ENCODE measurements around the gene PPP3R1.

Gene PPP3R1

DNA sequence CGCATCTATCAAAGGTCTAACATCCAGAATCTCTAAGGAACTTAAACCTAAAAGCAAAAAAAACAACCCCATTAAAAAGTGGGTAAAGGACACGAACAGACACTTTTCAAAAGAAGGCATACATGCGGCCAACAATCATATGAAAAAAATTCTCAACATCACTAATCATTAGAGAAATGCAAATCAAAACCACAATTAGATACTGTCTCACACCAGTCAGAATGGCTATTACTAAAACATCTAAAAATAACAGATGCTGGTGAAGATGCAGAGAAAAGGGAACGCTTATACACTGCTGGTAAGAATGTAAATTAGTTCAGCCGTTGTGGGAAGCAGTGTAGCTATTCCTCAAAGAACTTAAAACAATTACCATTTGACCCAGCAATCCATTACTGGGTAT lies 38.0 kb downstream of the PPP3R1 start:
- no peak for TF ChIP-seq TAF1 (IDR thresholded peaks at IDR 0.05; ENCODE audit: borderline replicate concordance, insufficient read depth, low read length)

DNA sequence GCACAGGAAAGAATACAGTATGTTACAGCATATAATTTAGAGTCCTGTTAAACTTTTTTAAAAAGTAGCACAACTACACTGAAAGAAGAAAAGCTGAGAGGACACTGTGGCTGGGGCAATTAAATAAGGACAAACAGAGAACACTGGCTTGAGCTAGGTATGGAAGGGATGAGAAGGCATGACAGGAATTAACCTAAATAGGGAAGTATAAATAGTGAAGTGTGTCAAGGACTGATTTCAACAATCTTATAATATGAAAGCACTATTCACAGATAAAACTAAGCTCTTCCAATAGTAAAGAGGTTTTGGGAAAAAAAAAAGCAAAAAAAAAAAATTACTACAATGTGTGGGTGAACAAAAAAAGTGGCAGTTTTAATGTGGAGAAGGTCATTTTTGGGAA lies 45.5 kb downstream of the PPP3R1 start:
- TF ChIP-seq FOXP2 (optimal IDR thresholded peaks at IDR 0.05; ENCODE audit: borderline replicate concordance, extremely low read depth, extremely low read length, insufficient read depth): no peak
- TF ChIP-seq SIN3A (IDR thresholded peaks at IDR 0.05; ENCODE audit: borderline replicate concordance, insufficient read depth, low read length): no peak
- no peak for TF ChIP-seq TAF1 (IDR thresholded peaks at IDR 0.05; ENCODE audit: borderline replicate concordance, insufficient read depth, low read length)
- no peak for TF ChIP-seq POLR2AphosphoS5 (IDR thresholded peaks at IDR 0.05; ENCODE audit: low read depth, low read length)

GRCh38 chr2:68203587-68203986 lies 48.7 kb downstream of the PPP3R1 start:
- TF ChIP-seq SIN3A (IDR thresholded peaks at IDR 0.05; ENCODE audit: borderline replicate concordance, insufficient read depth, low read length) (no peak), TAF1 (IDR thresholded peaks at IDR 0.05; ENCODE audit: borderline replicate concordance, insufficient read depth, low read length) (no peak), POLR2AphosphoS5 (IDR thresholded peaks at IDR 0.05; ENCODE audit: low read depth, low read length) (no peak), FOXP2 (optimal IDR thresholded peaks at IDR 0.05; ENCODE audit: borderline replicate concordance, extremely low read depth, extremely low read length, insufficient read depth) (no peak), REST (IDR thresholded peaks at IDR 0.05; ENCODE audit: insufficient read depth in 1 of 2, low read depth in 2 of 2, low read length in 2 of 2) (no peak)

DNA sequence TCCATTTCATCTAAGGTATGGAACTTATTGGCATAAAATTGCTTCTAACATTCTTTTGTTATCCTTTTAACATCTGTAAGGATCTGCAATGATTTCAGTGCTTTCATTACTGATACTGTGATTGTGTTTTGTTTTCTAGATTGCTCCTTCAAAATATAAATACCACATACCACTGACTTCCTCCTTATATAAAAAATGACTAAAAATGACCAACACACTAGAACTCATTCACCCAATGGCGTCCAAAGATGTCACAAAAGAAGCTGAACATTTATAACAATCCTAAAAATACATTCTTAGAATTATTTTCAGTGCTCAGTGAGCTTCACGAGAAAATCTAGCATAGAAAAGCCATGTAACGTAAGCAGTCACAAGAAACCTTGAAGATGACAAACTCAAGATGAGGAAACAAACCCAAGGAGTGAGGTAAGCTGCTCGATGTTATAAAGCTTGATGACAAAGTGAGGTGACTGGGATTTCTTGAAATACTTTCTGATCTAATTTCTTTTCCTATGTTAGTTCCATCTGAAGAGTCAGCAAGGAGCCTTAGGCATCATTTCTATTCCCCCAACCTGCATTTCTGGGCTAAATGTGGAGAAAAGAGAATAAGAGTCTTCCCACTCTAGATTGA lies 52.1 kb downstream of the PPP3R1 start:
- TF ChIP-seq FOXP2 (optimal IDR thresholded peaks at IDR 0.05; ENCODE audit: borderline replicate concordance, extremely low read depth, extremely low read length, insufficient read depth) (no peak), SIN3A (IDR thresholded peaks at IDR 0.05; ENCODE audit: borderline replicate concordance, insufficient read depth, low read length) (no peak), REST (IDR thresholded peaks at IDR 0.05; ENCODE audit: insufficient read depth in 1 of 2, low read depth in 2 of 2, low read length in 2 of 2) (no peak), POLR2AphosphoS5 (IDR thresholded peaks at IDR 0.05; ENCODE audit: low read depth, low read length) (no peak), TAF1 (IDR thresholded peaks at IDR 0.05; ENCODE audit: borderline replicate concordance, insufficient read depth, low read length) (no peak)

DNA sequence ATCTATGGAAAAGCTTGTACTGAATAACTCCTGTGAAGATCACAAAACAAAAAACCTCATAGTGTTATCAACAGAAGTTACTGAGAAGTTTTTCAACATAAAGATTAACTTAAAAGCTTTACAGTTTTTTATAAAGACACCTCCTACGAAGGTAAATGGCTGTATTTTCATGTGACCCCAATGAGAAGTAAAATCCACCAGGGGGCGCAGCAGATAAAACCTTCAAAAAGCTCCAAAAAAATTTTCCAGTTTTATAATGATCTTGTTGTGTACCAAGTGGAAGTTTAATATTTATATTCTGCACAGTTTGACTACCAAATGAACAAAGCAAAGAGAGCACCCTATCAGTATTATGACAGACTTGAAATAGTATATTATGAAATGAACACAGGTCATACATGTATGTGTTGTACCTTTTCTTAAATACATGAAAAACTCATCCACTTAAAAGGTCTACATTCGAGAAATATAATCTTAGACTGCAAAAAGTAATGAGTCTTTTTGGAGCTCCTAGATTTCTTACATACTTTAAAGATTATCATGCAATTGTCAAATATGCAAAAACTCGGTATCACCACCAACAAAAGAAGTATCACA lies 56.1 kb downstream of the PPP3R1 start:
- no peak for TF ChIP-seq TAF1 (IDR thresholded peaks at IDR 0.05; ENCODE audit: borderline replicate concordance, insufficient read depth, low read length)
- no peak for TF ChIP-seq SIN3A (IDR thresholded peaks at IDR 0.05; ENCODE audit: borderline replicate concordance, insufficient read depth, low read length)
- no peak for TF ChIP-seq FOXP2 (optimal IDR thresholded peaks at IDR 0.05; ENCODE audit: borderline replicate concordance, extremely low read depth, extremely low read length, insufficient read depth)
- TF ChIP-seq REST (IDR thresholded peaks at IDR 0.05; ENCODE audit: insufficient read depth in 1 of 2, low read depth in 2 of 2, low read length in 2 of 2): no peak
- no peak for TF ChIP-seq POLR2AphosphoS5 (IDR thresholded peaks at IDR 0.05; ENCODE audit: low read depth, low read length)

GRCh38 chr2:68195096-68195495 lies 57.2 kb downstream of the PPP3R1 start:
- TF ChIP-seq POLR2AphosphoS5 (IDR thresholded peaks at IDR 0.05; ENCODE audit: low read depth, low read length): no peak
- no peak for TF ChIP-seq FOXP2 (optimal IDR thresholded peaks at IDR 0.05; ENCODE audit: borderline replicate concordance, extremely low read depth, extremely low read length, insufficient read depth)
- TF ChIP-seq TAF1 (IDR thresholded peaks at IDR 0.05; ENCODE audit: borderline replicate concordance, insufficient read depth, low read length): no peak
- no peak for TF ChIP-seq REST (IDR thresholded peaks at IDR 0.05; ENCODE audit: insufficient read depth in 1 of 2, low read depth in 2 of 2, low read length in 2 of 2)
- no peak for TF ChIP-seq SIN3A (IDR thresholded peaks at IDR 0.05; ENCODE audit: borderline replicate concordance, insufficient read depth, low read length)

Data from PFSK-1 (cell line).